ENCODE data around the gene NOL4L. TPM values are rescaled to one million over a fixed set of nuclear protein-coding genes. Genes with fewer than 3 reads are reported as not detected.

NOL4L gene
- total and polyA plus RNA-seq, 9 donors, result 3.3 to 17.1 (median 10.6) TPM

- H3K27ac ChIP-seq, result no peak overlapping the region
- H3K4me3 ChIP-seq, result no peak overlapping the region
- 94 to 97% (median 95%) methylated on average over 11 of the region's 11 CpGs for WGBS, 3 donors
- TF ChIP-seq EP300 (IDR thresholded peaks at IDR 0.05) (no peak), POLR2A (IDR thresholded peaks at IDR 0.05) (no peak), CTCF (IDR thresholded peaks at IDR 0.05) (no peak)
- intact Hi-C loops (cut with DNase I), result no loop called here
- no peaks in the 10 kb centered on the region for H3K4me1 ChIP-seq (ENCODE audit: insufficient read depth)
- no peak for DNase-seq
- no peaks in the 10 kb centered on the region for H3K36me3 ChIP-seq
- no peaks in the 10 kb centered on the region for H3K27me3 ChIP-seq
- no peaks in the 10 kb centered on the region for H3K9me3 ChIP-seq
These were observed 148.8 kb downstream of the NOL4L start for GRCh38 chr20:32436142-32436861.

GRCh38 chr20:32435449-32436107, 149.6 kb downstream of the NOL4L start:
- H3K27me3 ChIP-seq, result no peaks in the 10 kb centered on the region
- H3K4me1 ChIP-seq (ENCODE audit: insufficient read depth), result no peaks in the 10 kb centered on the region
- no peak overlapping the region for H3K4me3 ChIP-seq
- no peak for TF ChIP-seq POLR2A (IDR thresholded peaks at IDR 0.05)
- no peak for TF ChIP-seq CTCF (IDR thresholded peaks at IDR 0.05)
- no peak for TF ChIP-seq EP300 (IDR thresholded peaks at IDR 0.05)
- no peak overlapping the region for H3K27ac ChIP-seq
- intact Hi-C loops (cut with DNase I), result no loop called here
- no peak for DNase-seq
- H3K9me3 ChIP-seq, result no peaks in the 10 kb centered on the region
- 92 to 95% (median 93%) methylated on average over 12 of the region's 12 CpGs for WGBS, 3 donors
- H3K36me3 ChIP-seq, result no peaks in the 10 kb centered on the region

- H3K9me3 ChIP-seq, result no peaks in the 10 kb centered on the region
- H3K27me3 ChIP-seq, result no peaks in the 10 kb centered on the region
- no peaks in the 10 kb centered on the region for H3K4me1 ChIP-seq (ENCODE audit: insufficient read depth)
- no peaks in the 10 kb centered on the region for H3K36me3 ChIP-seq
- H3K27ac ChIP-seq, result no peak overlapping the region
- no peak for DNase-seq
- no peak overlapping the region for H3K4me3 ChIP-seq
- TF ChIP-seq EP300 (IDR thresholded peaks at IDR 0.05) (no peak), POLR2A (IDR thresholded peaks at IDR 0.05) (no peak), CTCF (IDR thresholded peaks at IDR 0.05) (no peak)
- WGBS, 3 donors, result 78 to 82% (median 78%) methylated on average over 17 to 19 of the region's 19 CpGs
- intact Hi-C loops (cut with DNase I), result no loop called here
These were observed 150.7 kb downstream of the NOL4L start for GRCh38 chr20:32434434-32434833.

- Histone ChIP-seq H3K9me3 (no peaks in the 10 kb centered on the region), H3K4me3 (no peak overlapping the region), H3K4me1 (ENCODE audit: insufficient read depth) (no peaks in the 10 kb centered on the region), H3K27ac (no peak overlapping the region), H3K36me3 (no peaks in the 10 kb centered on the region), H3K27me3 (no peaks in the 10 kb centered on the region)
- whole genome bisulfite sequencing, 3 donors, result 75 to 77% (median 77%) methylated on average over 20 of the region's 20 CpGs
- intact Hi-C loops (cut with DNase I), result no loop called here
- no peak for TF ChIP-seq EP300 (IDR thresholded peaks at IDR 0.05)
- TF ChIP-seq POLR2A (IDR thresholded peaks at IDR 0.05), result no peak
- TF ChIP-seq CTCF (IDR thresholded peaks at IDR 0.05), result no peak
- DNase-seq, result no peak
These were observed 151.7 kb downstream of the NOL4L start for GRCh38 chr20:32433311-32434021.
